ENCODE results near the gene ZDHHC14.

ZDHHC14 gene

DNA sequence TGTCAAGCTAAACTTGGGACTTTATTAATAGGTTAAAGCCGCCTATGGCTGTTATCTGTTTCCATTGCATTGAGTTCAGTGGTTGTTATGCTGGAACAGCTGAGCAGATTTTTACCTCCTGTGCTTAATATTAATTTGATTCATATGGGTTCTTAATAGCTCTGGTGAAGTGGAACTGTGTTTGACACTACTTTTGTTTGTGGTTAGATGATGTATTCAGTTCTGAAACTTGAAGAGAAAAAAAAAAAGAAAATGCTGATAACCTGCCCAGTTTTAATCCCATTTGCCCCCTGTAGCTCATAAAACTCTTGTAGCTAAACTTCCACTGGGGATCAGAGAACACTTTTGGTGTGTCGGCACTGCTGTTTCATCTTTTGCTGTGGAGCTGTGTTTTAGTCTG is 117.8 kb downstream of the ZDHHC14 start:
- no peak overlapping the region for H3K27ac ChIP-seq
- no peak for TF ChIP-seq Cebpa-rat (IDR thresholded peaks at IDR 0.05)
- no peaks in the 10 kb centered on the region for H4K20me1 ChIP-seq
- H3K9me3 ChIP-seq (replicated peaks in 1 of 11), result peaks cover 9 to 39% (median 20%) of the 10 kb centered on the region in 11 experiments; a peak in 20 of 22 replicates
- H3K9ac ChIP-seq, result no peak overlapping the region
- peaks cover 0 to 16% (median 7%) of the 10 kb centered on the region in 10 experiments; a peak in 9 of 20 replicates for H3K4me1 ChIP-seq
- peak overlapping the region in 1 of 11 experiments; percentile 6; a peak in 1 of 22 replicates for H3K4me2 ChIP-seq
- no peaks in the 10 kb centered on the region for H3K27me3 ChIP-seq
- H3K4me3 ChIP-seq, result no peak overlapping the region
- peaks cover 0 to 9% (median 0%) of the 10 kb centered on the region in 11 experiments; a peak in 1 of 22 replicates for H3K36me3 ChIP-seq

GRCh38 chr6:157500022-157500421 is 119.0 kb downstream of the ZDHHC14 start:
- Histone ChIP-seq H3K9ac (no peak overlapping the region), H3K27ac (no peak overlapping the region), H3K4me2 (no peak overlapping the region), H3K9me3 (replicated peaks in 1 of 11) (peaks cover 21 to 51% (median 28%) of the 10 kb centered on the region in 11 experiments), H3K27me3 (no peaks in the 10 kb centered on the region), H3K4me3 (no peak overlapping the region), H4K20me1 (no peaks in the 10 kb centered on the region), H3K4me1 (peaks cover 0 to 16% (median 7%) of the 10 kb centered on the region in 10 experiments; a peak in 9 of 20 replicates), H3K36me3 (peaks cover 0 to 12% (median 3%) of the 10 kb centered on the region in 11 experiments; a peak in 8 of 22 replicates)
- no peak for TF ChIP-seq Cebpa-rat (IDR thresholded peaks at IDR 0.05)

- peaks cover 5 to 31% (median 14%) of the 10 kb centered on the region in 11 experiments; a peak in 16 of 22 replicates for H3K36me3 ChIP-seq
- H3K9ac ChIP-seq, result no peak overlapping the region
- no peak for TF ChIP-seq Cebpa-rat (IDR thresholded peaks at IDR 0.05)
- H3K4me3 ChIP-seq, result no peak overlapping the region
- H4K20me1 ChIP-seq, result no peaks in the 10 kb centered on the region
- no peak overlapping the region for H3K27ac ChIP-seq
- H3K27me3 ChIP-seq, result no peaks in the 10 kb centered on the region
- peaks cover 0 to 9% (median 6%) of the 10 kb centered on the region in 10 experiments; a peak in 9 of 20 replicates for H3K4me1 ChIP-seq
- peaks cover 40 to 63% (median 43%) of the 10 kb centered on the region in 11 experiments for H3K9me3 ChIP-seq (replicated peaks in 1 of 11)
- H3K4me2 ChIP-seq, result peak overlapping the region in 4 of 11 experiments; percentile 2 to 45 (median 22); a peak in 4 of 22 replicates
These were observed 122.2 kb downstream of the ZDHHC14 start for GRCh38 chr6:157503018-157503747.

GRCh38 chr6:157505912-157506491 is 125.0 kb downstream of the ZDHHC14 start:
- peak overlapping the region in 1 of 10 experiments; percentile 3; a peak in 1 of 20 replicates for H3K4me3 ChIP-seq
- no peak overlapping the region for H3K4me2 ChIP-seq
- no peaks in the 10 kb centered on the region for H4K20me1 ChIP-seq
- H3K9me3 ChIP-seq (replicated peaks in 1 of 11), result peaks cover 40 to 62% (median 48%) of the 10 kb centered on the region in 11 experiments
- H3K27ac ChIP-seq, result no peak overlapping the region
- H3K4me1 ChIP-seq, result peaks cover 13 to 37% (median 27%) of the 10 kb centered on the region in 10 experiments
- no peak for TF ChIP-seq Cebpa-rat (IDR thresholded peaks at IDR 0.05)
- H3K27me3 ChIP-seq, result no peaks in the 10 kb centered on the region
- H3K9ac ChIP-seq, result no peak overlapping the region
- H3K36me3 ChIP-seq, result peaks cover 5 to 39% (median 14%) of the 10 kb centered on the region in 11 experiments; a peak in 16 of 22 replicates

DNA sequence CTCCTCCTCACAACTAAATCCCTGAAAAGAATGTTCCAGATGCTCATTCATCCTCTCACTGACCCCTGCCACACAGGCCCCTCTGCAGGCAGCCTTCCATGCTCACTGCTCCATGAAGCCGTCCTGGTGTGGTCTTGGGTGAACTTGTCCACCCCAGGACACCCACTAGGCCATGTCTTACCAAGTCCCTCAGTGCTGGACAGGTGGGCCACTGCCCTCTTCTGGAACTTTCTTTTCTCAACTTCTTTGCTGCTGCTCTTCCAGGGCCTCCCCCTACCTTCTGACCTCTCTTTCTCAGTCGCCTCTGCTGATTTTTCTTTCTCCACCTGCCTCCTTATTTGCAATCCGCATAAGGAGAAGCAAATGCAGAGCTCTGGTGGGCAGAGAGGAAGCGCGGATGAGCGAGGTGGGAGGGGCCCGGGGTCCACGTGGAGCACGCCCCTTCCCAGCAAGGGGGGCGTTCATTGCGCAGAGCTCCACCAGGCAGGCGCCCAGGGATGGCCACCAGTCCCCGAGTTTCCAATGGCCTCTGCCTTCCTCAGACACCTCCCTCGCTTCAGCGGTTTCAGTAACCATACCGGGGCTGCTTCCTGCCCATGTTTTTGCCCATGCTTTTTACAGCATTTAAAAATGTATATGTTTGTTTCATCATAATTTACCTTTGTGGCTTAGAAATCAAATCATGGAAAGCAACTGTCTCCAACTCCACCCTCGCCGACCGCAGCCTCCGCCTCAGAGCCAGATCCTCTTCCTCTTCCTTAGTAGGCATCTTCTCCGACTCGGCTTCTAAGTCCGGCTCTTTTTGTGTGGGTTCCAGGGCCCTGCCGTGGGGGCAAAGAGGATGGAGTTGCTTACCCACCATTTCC is 129.6 kb downstream of the ZDHHC14 start:
- peaks cover 22 to 74% (median 48%) of the 10 kb centered on the region in 10 experiments for H3K4me1 ChIP-seq
- H3K4me3 ChIP-seq, result peak overlapping the region; percentile 39 to 71 (median 56)
- no peaks in the 10 kb centered on the region for H3K27me3 ChIP-seq
- H3K36me3 ChIP-seq, result peaks cover 2 to 31% (median 8%) of the 10 kb centered on the region in 11 experiments; a peak in 16 of 22 replicates
- H3K4me2 ChIP-seq, result peak overlapping the region; percentile 76 to 96 (median 92)
- peaks cover 26 to 43% (median 31%) of the 10 kb centered on the region in 11 experiments for H3K9me3 ChIP-seq (replicated peaks in 1 of 11)
- H3K27ac ChIP-seq, result peak overlapping the region in 10 of 11 experiments; percentile 45 to 85 (median 74); a peak in 20 of 22 replicates
- no peaks in the 10 kb centered on the region for H4K20me1 ChIP-seq
- H3K9ac ChIP-seq, result peak overlapping the region; percentile 50 to 78 (median 65); a peak in 21 of 22 replicates
- 0 out of 22 replicates have a peak, but pooled peaks of 1 of the 11 experiments have one; percentile 15 for TF ChIP-seq Cebpa-rat (IDR thresholded peaks at IDR 0.05)

- Histone ChIP-seq H3K9ac (peak overlapping the region in 3 of 11 experiments; percentile 70 to 78 (median 74); a peak in 6 of 22 replicates), H3K4me2 (peak overlapping the region; percentile 76 to 96 (median 92); a peak in 20 of 22 replicates), H3K27ac (peak overlapping the region in 9 of 11 experiments; percentile 58 to 85 (median 75); a peak in 12 of 22 replicates), H3K4me3 (peak overlapping the region in 7 of 10 experiments; percentile 49 to 71 (median 58); a peak in 12 of 20 replicates), H3K9me3 (replicated peaks in 1 of 11) (peaks cover 14 to 30% (median 19%) of the 10 kb centered on the region in 11 experiments), H3K36me3 (peaks cover 0 to 28% (median 0%) of the 10 kb centered on the region in 11 experiments; a peak in 4 of 22 replicates), H4K20me1 (no peaks in the 10 kb centered on the region), H3K4me1 (peaks cover 22 to 76% (median 51%) of the 10 kb centered on the region in 10 experiments), H3K27me3 (no peaks in the 10 kb centered on the region)
- TF ChIP-seq Cebpa-rat (IDR thresholded peaks at IDR 0.05), result no peak
These were observed 130.8 kb downstream of the ZDHHC14 start for GRCh38 chr6:157511682-157512381.

DNA sequence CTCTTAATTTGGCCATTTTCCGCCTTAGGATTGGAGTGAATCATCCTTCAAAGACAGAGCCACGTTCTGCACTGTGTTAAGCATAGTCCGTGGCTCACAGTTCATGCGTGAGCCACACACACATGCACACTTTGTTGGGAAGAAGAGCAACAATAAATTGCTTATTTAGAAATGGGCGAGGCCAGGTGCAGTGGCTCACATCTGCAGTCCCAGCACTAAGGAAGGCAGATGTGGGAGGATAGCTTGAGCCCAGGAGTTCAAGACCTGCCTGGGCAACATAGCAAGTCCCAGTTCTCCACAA is 131.3 kb downstream of the ZDHHC14 start:
- Histone ChIP-seq H3K27me3 (no peaks in the 10 kb centered on the region), H3K4me3 (peak overlapping the region in 4 of 10 experiments; percentile 58 to 71 (median 61); a peak in 5 of 20 replicates), H4K20me1 (no peaks in the 10 kb centered on the region), H3K27ac (peak overlapping the region in 4 of 11 experiments; percentile 8 to 85 (median 78); a peak in 6 of 22 replicates), H3K9me3 (replicated peaks in 1 of 11) (peaks cover 9 to 25% (median 14%) of the 10 kb centered on the region in 11 experiments), H3K4me2 (peak overlapping the region in 10 of 11 experiments; percentile 83 to 96 (median 93); a peak in 16 of 22 replicates), H3K4me1 (peaks cover 22 to 76% (median 51%) of the 10 kb centered on the region in 10 experiments), H3K9ac (peak overlapping the region in 2 of 11 experiments; percentile 20 to 74; a peak in 2 of 22 replicates), H3K36me3 (peaks cover 0 to 29% (median 0%) of the 10 kb centered on the region in 11 experiments; a peak in 5 of 22 replicates)
- TF ChIP-seq Cebpa-rat (IDR thresholded peaks at IDR 0.05), result no peak

Measured in BLaER1 treated with 17β-estradiol and CSF1 and Interleukin-3, amounts not matched to agents 10 nM and 100 nM (cell line).